Measurements from ENCODE around the gene POLA1.

Gene POLA1

DNA sequence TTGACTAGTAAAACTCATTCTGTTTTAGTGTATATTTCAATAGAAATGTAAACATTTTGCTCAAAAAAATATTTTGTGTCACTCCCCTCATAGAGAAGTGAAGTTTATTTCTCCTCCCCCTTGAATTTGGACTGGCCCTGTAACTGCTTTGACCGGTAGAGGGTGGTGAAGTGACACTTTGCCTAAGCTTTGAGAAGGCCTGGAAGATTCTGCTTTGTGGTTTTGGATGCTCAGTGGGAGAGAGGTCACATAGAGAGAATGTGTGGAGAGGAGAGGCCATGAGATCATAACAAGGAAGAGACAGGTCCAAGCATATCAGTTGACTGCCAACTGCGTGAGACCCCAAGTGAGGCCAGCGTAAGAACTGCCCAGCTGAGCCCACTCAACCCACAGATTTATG is 341.2 kb downstream of the POLA1 start:
- DNase-seq, result no peak

DNA sequence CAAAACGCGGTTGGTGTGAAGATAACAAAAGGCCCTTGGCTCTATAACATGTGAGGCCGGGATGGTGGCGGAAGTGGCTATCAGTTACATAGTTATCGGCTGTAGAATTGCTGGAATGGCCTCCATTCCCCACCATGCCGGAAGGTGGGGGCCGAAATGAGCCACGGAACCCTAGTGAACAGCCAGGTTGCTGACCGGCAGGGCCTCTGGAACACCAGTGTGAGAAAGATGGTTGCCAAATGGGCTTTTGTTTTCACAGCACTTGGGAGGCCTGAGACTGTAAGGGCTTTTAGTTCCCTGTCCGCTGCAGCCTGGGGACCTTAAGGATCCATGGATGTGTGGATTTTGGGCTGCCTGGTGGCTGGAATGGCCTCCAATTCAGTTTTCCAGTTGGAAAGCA is 345.3 kb downstream of the POLA1 start:
- no peak for DNase-seq

DNA sequence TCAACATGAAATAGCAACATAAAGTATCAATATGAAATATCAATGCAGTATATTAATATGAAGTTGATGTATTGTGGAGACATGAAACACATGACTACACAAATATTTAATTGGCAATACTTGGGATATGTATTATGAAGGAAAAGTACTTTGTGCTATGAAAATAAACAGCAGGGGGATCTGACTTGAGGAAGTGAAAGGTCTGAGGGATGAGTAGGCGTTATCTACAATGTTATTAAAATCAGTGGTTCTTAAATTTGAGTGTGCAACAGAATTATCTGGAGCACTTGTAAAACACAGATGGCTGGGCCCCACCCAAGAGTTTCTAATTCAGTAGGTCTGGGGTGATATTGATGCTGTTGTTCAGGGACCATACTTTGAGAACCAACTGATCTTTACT is 349.5 kb downstream of the POLA1 start:
- no peak for DNase-seq

Measured in stimulated activated CD4-positive, alpha-beta T cell treated with anti-CD3 and anti-CD28 coated beads, Interleukin-15, amount 100 ng/mL, for 24 hours (primary cell).